ENCODE results near the gene ADAM12.

The ADAM12 gene

DNA sequence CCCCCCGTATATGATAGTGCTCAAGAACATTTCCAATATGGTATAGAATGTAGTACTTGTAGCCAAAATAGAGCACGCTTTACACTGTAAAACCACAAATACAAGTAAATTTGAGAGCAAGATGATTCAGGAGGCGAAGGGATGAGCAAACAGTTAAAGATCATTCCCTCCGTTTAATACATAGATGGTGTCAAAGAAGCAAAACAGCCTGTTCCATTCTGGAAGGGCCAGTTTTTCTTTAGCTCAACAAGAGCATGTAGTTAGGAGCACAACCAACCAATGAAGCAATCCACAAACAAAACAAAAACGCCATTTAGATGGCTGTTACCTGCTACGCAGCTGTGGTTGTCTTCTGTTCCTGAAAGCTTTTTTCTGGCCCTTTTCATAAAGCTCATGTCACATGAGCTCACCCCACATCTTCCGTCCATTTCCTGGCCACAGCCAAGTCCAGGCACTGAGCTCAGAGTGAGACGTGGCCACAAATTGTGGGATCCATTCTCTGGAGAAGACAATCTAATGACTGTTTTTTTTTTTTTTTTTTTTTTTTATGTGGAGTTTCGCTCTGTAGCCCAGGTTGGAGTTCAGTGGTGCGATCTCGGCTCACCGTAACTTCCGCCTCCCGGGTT is 306.3 kb downstream of the ADAM12 start:
- DNase-seq (ENCODE audit: low read depth) = no peak

DNA sequence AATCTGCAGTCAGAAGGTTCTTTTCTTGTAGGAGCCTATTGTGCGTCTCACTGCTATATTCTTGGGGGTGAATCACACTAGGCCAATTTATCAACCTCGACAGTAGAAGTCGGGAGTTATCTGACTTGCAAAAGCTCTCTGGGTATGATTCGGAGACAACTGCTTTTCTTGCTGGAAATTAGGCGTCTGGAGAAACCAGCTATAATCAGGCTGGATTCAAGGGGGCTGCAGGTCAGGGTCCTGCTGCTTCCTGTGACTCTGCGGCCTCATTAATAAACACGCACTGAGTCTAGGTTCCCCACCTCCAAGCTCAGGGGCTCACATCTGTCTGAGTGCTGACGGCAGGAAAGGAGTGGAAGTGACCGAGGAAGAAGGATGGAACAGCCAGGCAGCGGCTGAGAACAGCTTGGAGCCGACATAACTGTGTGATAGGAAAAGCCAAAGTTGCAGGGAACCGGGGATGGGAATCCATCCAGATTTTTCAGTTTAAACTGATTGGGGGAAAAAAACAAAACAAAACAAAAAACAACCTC is 307.3 kb downstream of the ADAM12 start:
- peak; percentile 24 for DNase-seq (ENCODE audit: low read depth)

DNA sequence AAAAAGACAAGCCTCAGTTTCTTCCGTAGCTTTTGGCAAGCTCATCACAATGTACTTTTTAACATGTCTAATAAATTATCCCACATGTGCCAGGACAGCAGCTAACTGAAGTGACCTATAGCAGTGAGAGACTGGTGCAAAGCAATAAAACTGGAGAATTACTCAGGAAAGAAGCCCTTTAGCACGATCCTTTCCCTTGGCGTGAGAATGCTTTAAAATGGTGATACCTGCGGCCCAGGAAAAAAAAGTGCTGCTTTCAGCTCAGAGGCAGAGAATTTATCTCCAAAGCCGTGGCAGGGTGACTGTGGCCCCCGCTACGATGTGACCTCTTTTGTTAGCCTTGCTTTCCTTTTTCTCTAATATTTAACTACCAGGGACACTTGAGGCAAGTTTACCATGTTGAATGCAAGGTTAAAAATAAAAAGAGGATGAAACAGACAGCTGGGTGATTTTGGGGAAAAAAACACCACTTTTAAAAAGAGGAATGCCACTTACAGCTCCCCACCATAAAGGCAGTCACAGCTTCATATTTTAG is 307.9 kb downstream of the ADAM12 start:
- DNase-seq (ENCODE audit: low read depth) = no peak

DNA sequence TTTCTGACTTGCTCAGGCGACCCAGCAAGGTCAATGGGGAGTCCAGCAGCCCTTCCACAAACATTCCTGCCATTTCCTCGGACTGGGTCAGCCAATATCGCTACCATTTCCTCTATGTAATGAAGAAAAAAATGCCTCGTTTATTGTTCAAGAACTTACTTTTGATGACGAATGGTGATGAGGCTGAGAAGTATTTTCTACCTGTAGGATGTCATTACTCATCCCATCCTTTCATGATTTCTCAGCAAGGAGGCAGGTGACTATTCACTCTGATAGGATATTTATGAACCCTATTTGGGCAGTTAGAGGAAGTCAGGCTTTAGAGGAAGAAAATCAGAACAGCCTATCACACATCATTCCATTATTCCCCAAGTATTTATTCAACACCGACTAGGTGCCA is 313.3 kb downstream of the ADAM12 start:
- no peak for DNase-seq (ENCODE audit: low read depth)

DNA sequence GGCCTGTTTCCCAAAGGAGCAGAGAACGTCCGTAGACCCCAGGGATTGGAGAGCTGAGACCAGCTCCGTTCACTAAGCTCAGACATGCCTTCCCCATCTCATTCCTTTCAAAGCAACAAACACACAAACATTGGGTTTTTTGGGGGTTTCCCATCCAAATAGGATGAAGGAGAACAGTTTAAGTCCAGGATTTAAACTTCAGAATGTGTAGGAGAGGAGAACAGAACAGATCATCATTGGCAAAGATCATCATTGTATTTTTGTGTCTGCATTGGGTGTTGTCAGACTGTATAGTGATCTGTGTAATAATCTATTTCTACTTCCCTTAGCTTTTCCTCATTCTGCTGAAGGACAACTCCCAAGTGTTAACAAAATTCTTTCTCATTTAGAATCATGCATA is 314.0 kb downstream of the ADAM12 start:
- no peak for DNase-seq (ENCODE audit: low read depth)

DNA sequence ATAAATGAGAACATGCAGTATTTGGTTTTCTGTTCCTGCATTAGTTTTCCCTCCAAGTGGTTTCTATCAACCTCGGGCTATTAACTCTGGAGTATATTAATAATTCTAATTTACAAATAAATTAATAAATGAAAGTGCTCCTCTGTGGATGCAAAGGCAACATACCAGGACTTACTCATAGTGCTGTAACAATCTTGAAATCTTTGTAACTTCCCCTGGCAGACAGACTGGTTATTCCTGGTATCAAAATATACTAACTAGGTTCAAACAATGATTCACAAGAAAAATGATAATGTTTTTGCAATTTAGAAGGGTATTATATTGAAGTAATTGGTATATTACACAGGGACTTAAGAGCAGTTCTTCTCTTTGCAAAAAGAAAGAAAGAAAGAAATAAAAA is 314.7 kb downstream of the ADAM12 start:
- no peak for DNase-seq (ENCODE audit: low read depth)

DNA sequence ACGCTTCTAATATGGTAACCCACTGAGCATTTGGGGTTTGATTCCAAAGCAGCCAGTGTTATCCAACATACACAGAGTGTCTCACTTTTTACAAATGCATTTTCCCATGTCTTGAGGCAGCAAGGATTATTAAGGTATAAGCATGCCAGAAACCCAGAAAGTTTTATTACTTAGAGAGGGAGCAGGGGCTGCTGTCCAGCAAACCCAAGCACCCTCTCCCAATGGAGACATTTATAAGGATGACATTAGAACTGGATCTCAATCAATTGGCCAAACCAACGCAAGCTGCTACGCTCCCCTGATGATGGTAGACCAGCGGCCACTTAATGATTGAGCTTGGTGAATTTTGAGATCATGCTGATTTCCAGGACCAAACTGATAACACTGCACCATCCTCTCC is 315.7 kb downstream of the ADAM12 start:
- no peak for DNase-seq (ENCODE audit: low read depth)

DNA sequence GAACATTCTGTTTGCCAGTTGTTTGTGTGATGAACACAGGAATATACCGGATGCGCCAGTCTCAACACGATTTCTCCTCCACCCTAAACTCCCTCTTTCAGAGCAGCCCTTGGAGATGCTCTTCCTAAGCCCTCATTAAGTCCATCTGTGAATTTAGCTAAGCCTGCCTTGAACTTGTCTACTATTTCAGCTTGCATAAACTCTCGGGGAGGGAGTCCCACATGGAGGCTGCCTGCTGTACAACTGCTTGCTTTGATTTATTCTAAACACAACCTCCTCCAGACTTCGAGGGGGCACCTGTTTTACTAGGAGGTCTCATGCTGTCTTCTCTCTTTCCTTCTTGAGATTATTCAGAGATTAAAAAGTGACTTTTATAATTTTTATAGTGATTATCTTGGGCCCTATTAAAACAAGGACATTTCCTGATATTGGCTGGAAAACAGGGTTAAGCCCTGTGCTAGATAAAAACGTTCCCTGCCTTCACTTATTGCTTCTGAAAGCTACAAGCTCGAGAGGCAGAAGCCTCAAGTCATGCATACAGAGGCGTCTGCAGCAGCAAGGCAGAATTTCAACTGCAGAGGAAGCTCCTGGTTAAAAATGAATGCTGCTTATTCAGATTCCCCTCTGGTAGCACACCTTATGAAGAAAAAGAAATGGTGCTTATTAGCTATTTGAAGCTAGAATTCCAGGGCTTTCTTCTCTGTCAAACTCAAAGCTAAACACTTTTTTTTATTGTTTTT is 317.6 kb downstream of the ADAM12 start:
- DNase-seq (ENCODE audit: low read depth) = no peak

DNA sequence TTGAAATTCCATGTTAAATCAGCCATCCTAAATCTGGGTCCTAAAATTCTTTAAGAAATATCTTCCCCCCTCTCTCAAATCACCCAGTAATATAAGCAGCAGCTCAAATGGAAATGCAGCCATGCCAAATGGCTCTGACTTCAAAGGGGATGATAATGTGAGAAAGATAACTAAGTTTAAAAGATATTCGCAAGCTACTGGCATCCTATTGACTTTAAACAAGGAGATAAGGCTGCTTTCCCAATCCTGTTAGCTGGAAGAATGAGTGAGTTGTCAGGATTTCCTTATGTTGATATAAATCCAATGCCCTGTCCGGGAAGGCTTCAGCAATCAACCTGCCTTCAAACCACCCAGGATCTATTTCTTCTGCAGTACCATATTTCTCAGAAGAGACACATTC is 320.0 kb downstream of the ADAM12 start:
- DNase-seq (ENCODE audit: low read depth) = no peak

DNA sequence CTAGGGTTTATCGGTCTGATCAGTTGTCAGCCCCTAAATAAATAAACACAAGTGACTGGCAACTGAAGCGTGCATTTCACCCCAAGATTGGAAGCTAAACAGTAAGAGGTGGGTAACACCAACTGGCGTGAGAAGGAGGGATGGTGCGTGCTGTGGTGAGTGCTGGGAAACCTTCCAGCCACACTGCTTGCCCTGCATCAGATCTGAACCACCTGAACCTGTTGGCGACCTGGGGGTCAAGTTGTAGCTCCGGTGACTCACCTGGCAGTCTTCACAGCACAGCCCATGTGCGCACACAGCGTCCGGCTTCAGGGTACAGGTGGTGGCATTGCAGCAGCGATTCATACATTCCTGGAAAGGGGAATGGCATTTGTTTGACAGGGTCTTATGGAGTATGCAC is 321.8 kb downstream of the ADAM12 start:
- no peak for DNase-seq (ENCODE audit: low read depth)

DNA sequence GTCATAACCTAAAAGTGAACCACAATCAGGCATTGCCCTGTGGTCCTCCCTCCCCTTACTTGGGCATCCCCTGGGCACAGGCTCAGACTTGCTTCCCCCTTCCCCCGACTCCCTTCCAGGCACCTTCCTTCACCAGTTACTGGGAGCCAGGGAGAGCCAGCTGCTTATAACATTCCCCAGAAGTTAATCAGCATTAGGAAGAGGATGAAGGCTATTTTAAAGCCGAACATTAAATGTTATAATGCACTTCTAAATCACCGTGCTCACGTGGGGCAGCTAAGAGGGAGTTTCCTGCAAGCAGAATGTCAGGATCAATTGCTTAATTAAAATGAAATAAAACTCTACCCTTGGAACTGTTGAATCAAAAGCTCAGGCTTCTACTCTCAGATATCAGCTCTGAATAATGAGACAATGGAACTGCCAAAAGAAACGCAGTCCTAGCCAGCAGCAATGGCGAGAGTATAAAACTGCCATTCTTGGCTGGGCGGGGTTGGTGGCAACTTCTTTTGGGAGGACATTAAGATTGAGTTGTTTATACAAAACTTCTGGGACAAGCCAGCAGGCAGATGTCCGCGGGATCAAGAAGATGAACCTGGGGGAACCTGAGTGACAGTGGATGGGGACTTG is 322.4 kb downstream of the ADAM12 start:
- no peak for DNase-seq (ENCODE audit: low read depth)

DNA sequence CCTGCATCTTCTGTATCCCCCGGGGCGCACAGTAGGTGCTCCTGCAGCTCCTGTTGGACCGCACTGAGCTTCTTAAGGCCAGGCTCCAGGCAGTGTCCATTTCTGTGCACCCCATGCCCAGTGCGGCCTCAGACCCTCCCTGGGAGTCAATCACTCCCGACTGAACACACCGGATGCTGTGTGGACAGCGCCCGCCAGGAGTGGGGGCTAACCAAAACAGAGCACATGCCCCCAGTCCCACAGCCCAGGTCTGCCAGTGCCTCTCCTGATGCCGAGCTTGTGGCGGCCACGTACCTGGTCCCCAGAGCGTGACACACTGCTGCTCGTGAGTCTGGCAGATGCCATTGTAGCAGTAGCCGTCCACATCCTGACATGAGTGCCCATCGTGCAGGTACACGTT is 323.8 kb downstream of the ADAM12 start:
- DNase-seq (ENCODE audit: low read depth) = no peak

DNA sequence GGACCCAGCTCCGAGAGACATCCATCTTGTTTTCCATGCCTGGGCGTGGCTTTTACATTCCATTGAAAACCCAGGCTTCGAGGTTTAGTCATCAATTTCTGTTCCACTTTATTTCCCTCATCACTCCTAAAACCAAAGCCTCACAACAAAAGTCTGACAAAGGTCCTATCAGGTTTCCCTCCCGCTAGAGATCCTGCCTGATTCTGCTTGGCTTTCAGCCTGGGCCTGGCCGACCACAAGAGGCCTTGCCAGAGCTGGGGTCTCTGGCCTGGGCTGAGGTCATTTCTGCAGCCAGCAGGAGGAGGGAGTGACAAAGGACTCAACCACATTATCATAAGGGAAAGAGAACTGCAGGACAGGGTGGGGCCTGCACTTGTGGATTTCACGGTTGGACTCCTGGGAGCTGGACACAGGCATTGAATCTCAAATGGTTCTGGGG is 324.9 kb downstream of the ADAM12 start:
- DNase-seq (ENCODE audit: low read depth) = peak; percentile 65

DNA sequence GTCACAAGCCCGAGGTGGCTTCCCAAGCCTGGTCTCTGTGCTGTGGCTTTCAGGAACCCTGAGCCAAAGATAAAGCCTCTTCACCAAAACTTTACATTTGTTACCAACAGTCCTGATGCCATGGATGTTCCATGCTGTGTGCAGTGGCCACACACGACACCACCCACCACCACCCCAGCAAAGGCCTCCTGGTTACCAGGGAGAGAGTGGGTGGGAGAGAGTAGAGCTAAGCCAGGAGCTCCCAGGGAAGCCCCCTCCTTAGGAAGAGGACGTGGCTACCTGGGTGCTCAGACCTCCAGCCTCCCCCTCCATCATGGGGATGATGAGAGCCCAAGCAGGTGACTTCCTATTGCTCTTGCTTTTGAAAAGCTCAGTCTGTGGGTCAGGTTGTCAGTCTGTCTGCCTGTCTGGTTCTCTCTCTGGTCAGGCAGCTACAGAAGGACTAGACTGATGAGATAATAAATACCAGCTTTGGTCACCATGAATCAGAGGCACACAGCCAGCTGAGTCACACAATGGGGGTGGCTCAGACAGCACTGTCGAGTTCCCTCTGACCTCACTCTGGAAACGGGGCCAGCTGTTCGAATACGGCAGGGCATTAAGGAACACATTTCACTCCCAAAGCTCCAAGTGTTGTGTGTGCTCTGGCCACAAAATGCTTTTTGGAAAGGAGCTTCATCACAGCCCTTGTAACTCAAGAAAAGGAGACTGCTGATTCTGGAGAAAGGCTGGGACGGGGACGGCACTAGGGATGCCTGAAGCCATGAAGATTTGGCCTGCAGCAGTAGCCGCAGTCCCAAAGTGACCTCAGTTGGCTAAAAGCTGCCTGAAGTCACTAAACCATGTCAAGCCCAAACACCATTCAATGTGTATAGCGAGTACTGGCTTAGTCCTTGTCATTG is 325.9 kb downstream of the ADAM12 start:
- DNase-seq (ENCODE audit: low read depth) = peak; percentile 98

DNA sequence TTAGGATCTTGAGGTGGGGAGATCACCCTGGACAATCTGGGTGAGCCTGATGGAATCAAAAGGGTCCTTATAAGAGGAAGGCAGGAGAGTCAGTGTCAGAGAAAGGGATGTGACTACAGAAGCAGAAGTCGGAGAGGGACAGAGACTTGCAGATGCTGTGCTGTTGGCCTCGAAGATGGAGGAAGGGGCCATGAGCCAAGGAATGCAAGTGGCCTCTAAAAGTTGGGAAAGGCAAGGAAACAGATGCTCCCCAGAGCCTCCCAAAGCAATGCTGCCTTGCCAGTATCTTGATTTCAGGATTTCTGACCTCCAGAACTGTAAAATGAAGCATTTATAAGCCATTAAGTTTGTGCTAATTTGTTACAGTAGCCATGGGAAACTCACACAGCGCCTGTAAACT is 326.8 kb downstream of the ADAM12 start:
- no peak for DNase-seq (ENCODE audit: low read depth)

DNA sequence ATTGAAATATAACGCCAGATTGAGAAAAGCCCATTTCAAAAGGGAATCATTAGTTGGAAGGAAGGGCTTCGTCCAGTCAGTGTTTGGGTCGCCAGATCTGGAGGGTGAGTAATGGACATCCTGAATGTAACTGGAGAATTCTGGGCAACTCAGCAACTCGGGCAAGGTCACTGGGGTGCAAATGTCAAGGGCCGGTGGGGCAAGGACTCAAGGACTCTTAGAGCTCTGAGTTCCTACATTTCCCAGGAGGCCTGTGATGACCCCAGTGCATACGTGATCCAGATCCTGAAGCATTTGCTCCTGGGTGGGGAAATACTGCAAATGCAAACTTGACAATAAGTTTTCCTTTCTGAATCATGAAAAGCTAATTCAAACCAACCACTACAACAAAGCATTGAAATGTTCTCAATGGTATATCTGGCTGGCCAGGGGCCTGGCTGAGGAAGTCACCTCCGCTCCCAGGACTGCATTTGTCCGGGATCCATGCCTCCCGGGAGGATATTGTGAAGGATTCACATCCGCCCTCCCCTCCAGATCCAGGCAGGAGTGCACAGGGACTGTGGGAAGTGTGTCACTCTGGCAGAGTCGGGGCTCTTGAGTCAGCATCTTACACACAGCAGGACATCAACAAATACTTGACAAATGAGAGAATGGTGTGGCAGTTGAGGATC is 327.9 kb downstream of the ADAM12 start:
- peak; percentile 82 for DNase-seq (ENCODE audit: low read depth)

DNA sequence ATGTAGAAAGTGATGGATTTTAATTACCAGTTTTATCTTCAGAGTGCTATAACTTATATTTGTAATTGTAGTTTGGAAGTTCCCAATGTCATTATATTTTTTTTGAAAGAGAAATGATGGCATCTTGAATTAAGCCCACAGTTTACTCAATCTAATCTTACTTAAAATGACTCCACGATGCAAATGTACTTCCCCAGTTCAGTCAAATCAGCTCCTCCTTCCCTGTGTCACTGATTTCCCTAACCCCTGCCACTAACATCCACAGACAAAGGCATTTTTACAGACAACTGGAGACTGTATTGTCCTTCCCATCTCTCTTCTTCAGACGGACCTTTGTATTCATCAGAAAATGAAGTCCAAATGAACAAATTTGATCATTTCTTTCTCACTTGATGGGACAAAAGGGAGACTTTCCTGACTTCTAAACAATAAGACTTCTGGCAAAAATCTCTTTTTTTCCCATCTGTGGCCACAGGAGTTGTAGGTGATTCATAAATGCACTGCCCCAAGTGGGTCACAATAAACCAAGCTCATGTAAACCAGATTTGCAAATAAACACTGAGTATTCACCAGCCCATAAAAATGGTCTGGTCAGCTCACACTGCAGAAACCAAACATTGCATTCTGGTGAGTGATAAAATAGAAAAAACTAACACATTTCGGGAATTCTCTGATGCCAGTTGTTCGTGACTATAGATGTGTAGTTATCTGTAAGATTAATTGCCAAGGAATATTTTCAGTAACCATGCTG is 329.0 kb downstream of the ADAM12 start:
- peak; percentile 65 for DNase-seq (ENCODE audit: low read depth)

DNA sequence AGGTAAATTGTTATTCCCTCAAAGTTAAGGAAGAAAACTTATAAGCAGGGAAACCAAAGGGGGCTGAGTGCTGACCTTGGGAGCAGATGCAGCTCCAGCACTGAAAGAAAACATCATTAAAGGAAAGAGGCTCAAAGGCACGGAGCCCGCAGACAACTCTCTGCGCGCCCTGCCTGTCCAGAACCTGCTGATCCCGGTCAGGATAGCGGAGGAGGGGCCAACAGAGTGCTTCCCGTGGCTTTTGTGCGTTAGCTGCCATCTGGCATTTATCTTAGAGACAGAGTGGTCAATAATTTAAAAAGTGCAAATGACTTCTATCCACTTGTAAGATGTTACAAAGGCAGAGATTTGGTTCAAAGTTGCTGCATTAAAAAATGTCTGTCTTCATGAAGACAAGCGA is 329.8 kb downstream of the ADAM12 start:
- DNase-seq (ENCODE audit: low read depth) = no peak

DNA sequence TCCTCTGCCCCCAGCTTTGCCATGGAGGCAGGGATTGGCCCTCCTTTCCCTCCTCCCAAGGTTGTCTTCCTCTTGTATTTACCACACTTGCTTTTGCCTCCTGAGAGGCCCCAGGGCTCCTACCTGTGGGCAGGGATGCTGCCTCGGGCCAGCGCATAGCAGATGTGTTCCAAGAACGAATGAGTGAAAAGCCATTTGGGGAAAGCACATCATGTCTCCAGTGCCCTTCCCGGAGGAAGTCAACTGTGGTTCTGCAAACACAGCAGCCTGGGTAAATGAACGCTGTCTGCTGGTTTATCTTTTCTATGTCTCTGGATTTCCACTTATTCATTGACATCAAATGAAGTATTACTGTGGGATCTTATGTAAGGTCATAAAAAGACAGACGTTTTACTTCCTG is 330.2 kb downstream of the ADAM12 start:
- no peak for DNase-seq (ENCODE audit: low read depth)

DNA sequence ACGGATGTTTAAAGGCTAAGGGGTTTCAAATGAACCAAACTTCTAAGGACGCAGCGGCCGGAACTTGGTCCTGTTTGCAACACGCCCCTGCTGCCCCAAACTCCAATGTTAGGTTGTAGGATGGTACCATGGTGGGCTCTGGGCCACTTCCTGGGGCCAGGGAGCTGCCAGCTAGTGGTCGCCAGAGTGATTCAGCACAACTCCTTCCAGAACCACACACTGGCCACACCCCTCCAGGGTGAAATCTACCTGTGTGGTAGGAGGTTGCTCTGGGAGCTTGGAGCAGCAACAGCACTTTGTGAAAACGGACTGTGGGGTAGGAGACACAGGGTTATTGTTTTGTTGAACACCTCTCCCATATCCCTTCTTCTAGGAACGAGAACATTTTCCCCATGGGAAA is 330.8 kb downstream of the ADAM12 start:
- DNase-seq (ENCODE audit: low read depth) = no peak

DNA sequence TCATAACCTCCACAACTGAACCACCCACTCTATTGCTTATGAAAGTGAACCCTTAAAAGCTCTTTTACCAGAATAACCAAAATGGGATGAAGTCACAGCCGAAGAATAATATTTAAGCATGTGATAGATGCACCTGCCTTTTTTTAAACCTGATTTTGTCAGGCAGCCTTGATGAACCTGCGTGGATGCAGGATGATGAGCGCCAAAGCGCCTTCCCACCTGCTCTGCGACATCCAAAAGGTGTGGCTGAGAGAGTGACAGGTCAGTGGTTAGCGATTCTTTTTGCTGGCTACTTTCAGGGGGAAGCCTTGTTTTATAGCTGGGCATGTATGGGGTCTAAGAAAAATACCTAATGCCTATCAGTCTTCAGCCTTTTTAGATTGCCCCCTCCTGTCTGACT is 334.1 kb downstream of the ADAM12 start:
- DNase-seq (ENCODE audit: low read depth) = no peak
